NB4 (cell line): Measurements from ENCODE around the gene TMEM41B.

Source experiments
- DNase-seq: peaks from one replicate; pipeline ENCODE4 v3.0.0; 2010; ENCODE audit warnings: low read depth
- H3K4me3 ChIP-seq: one replicate; pipeline ENCODE4 v1.5.1; 2011; ENCODE audit warnings: mild to moderate bottlenecking, low read depth, low read length, moderate library complexity
- CTCF ChIP-seq: IDR thresholded peaks from one replicate; pipeline ENCODE4 v1.5.1; 2012; ENCODE audit warnings: low read depth, low read length
- MAX ChIP-seq: IDR thresholded peaks from 2 replicates; pipeline ENCODE4 v1.6.1; 2011; ENCODE audit warnings: low read depth, low read length
- MYC ChIP-seq: IDR thresholded peaks from 2 replicates; pipeline ENCODE4 v1.6.1; 2011; ENCODE audit warnings: low read depth, low read length
- POLR2A ChIP-seq: IDR thresholded peaks from 2 replicates; pipeline ENCODE4 v1.6.1; 2011; ENCODE audit warnings: mild to moderate bottlenecking; ENCODE audit not compliant: insufficient read length; ENCODE audit errors: extremely low read depth

Gene TMEM41B

GRCh38 chr11:9347100-9347499 lies 32.7 kb upstream of the TMEM41B start:
- TF ChIP-seq MYC (0 out of 2 replicates have a peak, but pooled peaks have one; percentile 18), MAX (peak; percentile 10; the same call in 1 of the 2 replicates), POLR2A (no peak)
- peak; percentile 8 for DNase-seq

GRCh38 chr11:9344061-9344680 lies 29.8 kb upstream of the TMEM41B start:
- H3K4me3 ChIP-seq: no peak overlapping the region
- no peak for TF ChIP-seq MAX
- no peak for TF ChIP-seq CTCF
- no peak for TF ChIP-seq POLR2A
- no peak for TF ChIP-seq MYC
- DNase-seq: peak; percentile 10

More at GRCh38 chr11:9347100-9347499, 32.7 kb upstream of the TMEM41B start:
- no peak overlapping the region for H3K4me3 ChIP-seq

GRCh38 chr11:9341638-9342178 lies 27.3 kb upstream of the TMEM41B start:
- H3K4me3 ChIP-seq: no peak overlapping the region
- TF ChIP-seq POLR2A (no peak), MYC (no peak), CTCF (no peak), MAX (no peak)
- no peak for DNase-seq

GRCh38 chr11:9332655-9333054 lies 18.3 kb upstream of the TMEM41B start:
- H3K4me3 ChIP-seq: no peak overlapping the region
- DNase-seq: no peak
- TF ChIP-seq CTCF: no peak
- no peak for TF ChIP-seq MYC
- TF ChIP-seq POLR2A: no peak
- no peak for TF ChIP-seq MAX

- TF ChIP-seq CTCF: no peak
- TF ChIP-seq MAX: no peak
- no peak for TF ChIP-seq MYC
- TF ChIP-seq POLR2A: no peak
- H3K4me3 ChIP-seq: no peak overlapping the region
- DNase-seq: no peak
These were observed 16.3 kb upstream of the TMEM41B start for GRCh38 chr11:9330387-9331384.
